22Rv1 (cell line): ENCODE data around the gene OGFOD2.

Experiments used
- ZFX ChIP-seq: fragments of 450-650 bp; IDR thresholded peaks from 2 replicates; pipeline ENCODE4 v1.6.1; 2017; ENCODE audit warnings: antibody characterized with exemption, borderline replicate concordance
- TF ChIP-seq, protein P1 (sequence below): fragments of 450-650 bp; IDR thresholded peaks from 2 replicates; pipeline ENCODE4 v1.5.1; 2017; ENCODE audit warnings: mild to moderate bottlenecking

DNA sequence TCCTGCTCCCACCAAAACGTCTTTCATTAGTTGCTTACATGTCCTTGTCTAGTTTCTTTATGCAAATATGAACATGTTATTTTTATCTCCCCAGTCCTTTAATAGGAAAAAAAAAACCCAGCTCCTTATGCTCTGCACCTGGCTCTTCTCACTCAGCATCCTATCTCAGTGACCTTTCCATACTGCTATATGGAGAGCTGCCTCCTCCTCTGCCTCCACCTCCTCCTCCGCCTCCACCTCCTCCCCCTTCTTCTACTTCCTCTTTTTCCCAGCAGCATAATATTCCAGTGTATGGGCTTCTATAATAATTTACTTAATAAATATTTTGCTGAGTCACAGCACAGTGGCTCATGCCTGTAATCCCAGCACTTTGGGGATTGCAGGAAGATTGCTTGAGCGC lies 40.3 kb upstream of the OGFOD2 start:
- TF ChIP-seq, protein P1, sequence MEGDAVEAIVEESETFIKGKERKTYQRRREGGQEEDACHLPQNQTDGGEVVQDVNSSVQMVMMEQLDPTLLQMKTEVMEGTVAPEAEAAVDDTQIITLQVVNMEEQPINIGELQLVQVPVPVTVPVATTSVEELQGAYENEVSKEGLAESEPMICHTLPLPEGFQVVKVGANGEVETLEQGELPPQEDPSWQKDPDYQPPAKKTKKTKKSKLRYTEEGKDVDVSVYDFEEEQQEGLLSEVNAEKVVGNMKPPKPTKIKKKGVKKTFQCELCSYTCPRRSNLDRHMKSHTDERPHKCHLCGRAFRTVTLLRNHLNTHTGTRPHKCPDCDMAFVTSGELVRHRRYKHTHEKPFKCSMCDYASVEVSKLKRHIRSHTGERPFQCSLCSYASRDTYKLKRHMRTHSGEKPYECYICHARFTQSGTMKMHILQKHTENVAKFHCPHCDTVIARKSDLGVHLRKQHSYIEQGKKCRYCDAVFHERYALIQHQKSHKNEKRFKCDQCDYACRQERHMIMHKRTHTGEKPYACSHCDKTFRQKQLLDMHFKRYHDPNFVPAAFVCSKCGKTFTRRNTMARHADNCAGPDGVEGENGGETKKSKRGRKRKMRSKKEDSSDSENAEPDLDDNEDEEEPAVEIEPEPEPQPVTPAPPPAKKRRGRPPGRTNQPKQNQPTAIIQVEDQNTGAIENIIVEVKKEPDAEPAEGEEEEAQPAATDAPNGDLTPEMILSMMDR = no peak
- TF ChIP-seq ZFX = no peak
